HG03066 (cell line): Measurements from ENCODE around the gene EEF1A2.

ENCODE experiments used
- ATAC-seq: cut with Tn5 transposase; IDR thresholded peaks from one replicate; pipeline ENCODE4 v1.9.1; 2021; ENCODE audit warnings: low read depth; ENCODE audit not compliant: unreplicated experiment

The EEF1A2 gene

DNA sequence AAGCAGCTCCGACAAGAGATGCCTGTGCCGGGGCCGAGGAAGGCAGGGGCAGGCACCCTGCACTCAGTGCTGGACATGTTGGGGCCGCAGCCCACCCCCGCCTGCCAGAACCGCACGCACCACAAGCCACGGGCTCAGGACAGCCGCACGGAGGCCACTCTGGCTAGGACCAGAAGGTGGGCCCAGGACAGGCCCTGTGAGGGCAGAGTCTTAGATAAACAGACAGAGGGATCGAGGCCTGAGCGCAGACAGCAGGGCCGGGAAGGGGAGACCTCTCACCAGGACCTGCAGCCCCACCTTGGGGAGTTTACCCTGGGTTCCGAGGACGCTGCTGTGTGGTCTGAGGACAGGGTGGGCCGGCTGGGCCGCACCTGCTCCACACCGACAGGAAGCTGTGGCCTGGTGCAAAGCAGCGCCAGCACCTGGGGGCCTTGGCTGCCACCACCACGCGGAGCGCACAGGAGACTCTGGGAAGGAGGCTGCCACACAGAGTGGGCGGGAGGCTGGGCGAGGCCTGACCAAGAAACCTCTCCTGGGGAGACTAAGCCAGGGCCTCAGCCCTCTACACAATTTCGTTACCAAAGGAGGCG is 58.4 kb downstream of the EEF1A2 start:
- no peak for ATAC-seq

DNA sequence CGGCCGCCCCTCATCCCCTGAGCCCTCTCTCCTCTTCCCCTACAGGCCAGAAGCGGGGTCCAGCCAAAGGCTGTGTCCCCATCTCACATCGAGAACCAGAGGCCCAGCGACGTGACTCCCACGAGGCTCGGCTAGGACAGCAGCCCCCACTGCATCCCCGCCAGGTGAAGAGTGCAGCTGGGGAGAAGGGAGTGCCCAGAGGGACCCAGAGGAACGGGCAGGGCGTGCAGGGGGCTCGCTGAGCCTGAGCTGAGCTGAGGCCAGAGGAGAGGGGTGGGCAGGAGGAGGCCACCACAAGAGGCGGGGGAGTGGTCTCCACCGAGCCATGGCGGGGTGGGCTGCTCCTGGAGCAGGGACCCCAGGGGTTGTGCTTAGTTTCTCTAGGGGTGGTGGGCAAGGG is 59.0 kb downstream of the EEF1A2 start:
- ATAC-seq, result no peak

DNA sequence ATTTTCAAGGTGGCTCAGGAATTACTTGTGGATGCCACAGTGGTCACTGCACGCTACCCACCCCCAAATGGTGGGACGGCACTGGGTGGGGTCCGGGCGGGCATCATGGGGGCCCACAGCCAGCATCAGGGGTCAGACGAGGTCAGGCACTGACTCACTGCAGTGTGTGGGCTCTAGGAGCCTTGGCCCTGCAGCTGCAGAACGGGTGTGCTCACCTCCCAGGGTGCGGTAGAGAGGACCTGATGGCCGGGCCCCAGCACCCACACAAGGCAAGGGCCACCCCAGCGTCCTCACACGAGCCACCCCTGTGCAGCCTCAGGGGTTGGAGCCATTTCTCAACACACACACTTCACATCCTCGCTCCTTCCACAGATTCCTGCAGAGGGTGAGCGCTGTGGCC is 60.8 kb downstream of the EEF1A2 start:
- no peak for ATAC-seq
